ENCODE measurements around the gene HPCAL4.

GRCh38 chr1:39729842-39730241 is 38.6 kb upstream of the HPCAL4 start:
- TF ChIP-seq CTCF (IDR thresholded peaks at IDR 0.05) (no peak), POLR2AphosphoS5 (IDR thresholded peaks at IDR 0.05; ENCODE audit: insufficient read depth in 1 of 2, low read depth in 1 of 2) (no peak)

All from vagina (tissue), 2 donors.